ENCODE data around the gene SLC34A3. TPM values are rescaled to one million over a fixed set of nuclear protein-coding genes. Genes with fewer than 3 reads are reported as not detected.
"Not testable (repeated sequence)": the region's sequence is repeated elsewhere in the genome, so short reads cannot be mapped to it uniquely, and the experiment has no call there.

The SLC34A3 gene
- polyA plus RNA-seq, 1 donor: 1.5 TPM

- no peak for DNase-seq (ENCODE audit: low read depth)
These were observed 11.0 kb downstream of the SLC34A3 start for GRCh38 chr9:137241490-137242268.

DNA sequence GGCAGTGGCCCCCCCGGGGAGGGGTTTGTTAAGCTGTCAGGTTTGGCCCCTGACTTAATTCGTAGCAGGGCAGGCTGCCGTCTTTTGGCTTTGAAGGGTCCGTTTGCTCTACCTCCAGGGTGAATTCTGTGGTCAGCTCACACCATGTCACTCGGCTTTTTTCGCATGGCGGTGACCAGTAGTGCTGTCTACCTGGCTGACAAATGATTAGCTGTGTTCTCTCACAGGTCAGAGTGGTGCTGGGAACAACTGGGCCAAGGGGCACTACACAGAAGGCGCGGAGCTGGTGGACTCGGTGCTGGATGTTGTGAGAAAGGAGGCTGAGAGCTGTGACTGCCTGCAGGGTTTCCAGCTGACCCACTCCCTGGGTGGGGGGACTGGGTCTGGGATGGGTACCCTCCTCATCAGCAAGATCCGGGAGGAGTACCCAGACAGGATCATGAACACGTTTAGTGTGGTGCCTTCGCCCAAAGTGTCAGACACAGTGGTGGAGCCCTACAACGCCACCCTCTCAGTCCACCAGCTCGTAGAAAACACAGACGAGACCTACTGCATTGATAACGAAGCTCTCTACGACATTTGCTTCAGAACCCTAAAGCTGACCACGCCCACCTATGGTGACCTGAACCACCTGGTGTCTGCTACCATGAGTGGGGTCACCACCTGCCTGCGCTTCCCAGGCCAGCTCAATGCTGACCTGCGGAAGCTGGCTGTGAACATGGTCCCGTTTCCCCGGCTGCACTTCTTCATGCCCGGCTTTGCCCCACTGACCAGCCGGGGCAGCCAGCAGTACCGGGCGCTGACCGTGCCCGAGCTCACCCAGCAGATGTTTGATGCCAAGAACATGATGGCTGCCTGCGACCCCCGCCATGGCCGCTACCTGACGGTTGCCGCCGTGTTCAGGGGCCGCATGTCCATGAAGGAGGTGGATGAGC lies 11.8 kb downstream of the SLC34A3 start:
- no peak for DNase-seq (ENCODE audit: low read depth)

- not testable (repeated sequence) for DNase-seq (ENCODE audit: low read depth)
These were observed 12.5 kb downstream of the SLC34A3 start for GRCh38 chr9:137243266-137243625.

DNA sequence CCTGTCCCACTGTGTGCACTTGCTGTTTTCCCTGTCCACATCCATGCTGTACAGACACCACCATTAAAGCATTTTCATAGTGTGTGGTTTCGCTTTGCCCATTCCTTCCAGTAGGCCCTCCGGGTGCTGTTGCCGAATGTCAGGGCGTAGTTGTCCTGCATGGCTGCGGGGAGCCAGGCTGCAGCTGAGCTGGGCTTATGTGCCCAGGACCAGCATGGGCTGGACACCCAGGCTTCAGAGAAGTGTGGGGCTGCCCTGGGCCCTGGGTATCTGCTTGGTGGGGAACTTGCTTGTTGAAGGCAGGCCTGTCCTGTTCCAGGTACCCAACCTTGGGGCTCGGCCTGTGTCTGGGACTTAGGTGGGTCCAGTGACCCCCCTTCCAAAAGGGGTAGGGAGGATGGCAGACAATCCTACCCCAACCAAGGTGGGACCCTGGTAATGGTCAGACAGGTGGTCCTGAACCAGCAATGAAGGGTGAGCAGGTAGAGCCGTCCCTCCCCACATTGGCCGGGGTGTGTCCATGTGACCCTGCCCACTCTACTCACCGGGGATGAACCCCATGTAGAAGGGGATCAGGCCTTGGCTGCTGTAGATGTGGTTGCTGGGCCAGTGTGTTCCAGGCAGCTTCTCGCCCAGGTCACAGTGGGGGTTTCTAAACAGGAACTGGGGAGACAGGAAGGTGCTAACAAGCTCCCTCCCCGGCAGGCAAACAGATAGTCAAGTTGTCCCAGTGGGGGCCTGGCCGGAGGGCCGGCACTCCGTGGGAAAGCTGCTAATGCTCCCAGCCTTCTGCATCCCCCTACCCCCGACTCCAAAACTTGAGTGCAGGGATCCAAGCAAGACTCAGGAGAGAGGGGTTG lies 13.2 kb downstream of the SLC34A3 start:
- no peak for DNase-seq (ENCODE audit: low read depth)

DNA sequence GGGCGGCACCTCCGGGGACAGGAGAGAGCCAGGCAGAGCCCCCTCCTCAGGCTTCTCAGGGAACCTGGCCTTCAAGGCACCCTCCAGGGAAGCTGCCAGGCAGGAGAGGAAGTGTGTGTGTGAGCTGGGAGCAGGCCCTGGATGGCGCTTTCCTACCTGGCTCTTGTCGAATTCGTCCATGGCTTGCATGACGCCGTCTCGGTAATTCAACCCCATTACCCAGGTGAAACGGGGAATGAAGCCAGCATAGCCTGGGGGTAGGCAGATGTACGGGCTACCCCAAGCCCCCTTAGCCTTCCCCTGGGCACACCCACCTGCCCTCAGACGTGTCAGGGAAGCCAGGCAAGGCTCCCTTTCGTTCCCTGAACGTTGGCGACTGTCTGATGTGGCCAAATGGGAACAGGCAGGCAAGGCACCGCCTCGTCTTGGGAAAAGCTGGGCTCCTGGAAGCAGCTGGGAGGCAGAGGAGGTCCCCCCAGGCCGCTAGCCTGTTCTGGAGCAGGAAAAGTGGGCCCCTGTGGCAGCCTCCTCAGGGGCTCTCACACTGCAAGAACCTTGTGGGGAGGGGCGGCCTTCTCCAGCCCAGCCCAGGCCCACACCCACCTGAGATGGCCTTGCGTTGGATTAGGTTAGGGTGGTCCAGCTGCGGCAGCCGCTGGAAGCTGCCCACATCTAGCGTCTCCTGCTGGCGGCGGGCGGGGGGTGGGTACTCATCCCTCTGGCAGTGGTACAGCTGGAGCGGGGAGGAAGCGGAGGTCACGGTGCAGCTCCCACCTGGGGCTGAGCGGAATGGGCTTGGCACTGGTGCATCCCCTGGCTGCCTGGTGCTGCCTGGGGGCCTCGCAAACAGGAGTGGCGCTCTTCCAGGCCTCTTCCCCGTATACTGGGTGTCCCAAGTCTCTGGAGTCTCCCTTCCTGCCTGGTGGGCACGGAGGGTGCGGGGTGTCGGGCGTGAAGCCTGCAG lies 14.1 kb downstream of the SLC34A3 start:
- DNase-seq (ENCODE audit: low read depth): no peak

DNA sequence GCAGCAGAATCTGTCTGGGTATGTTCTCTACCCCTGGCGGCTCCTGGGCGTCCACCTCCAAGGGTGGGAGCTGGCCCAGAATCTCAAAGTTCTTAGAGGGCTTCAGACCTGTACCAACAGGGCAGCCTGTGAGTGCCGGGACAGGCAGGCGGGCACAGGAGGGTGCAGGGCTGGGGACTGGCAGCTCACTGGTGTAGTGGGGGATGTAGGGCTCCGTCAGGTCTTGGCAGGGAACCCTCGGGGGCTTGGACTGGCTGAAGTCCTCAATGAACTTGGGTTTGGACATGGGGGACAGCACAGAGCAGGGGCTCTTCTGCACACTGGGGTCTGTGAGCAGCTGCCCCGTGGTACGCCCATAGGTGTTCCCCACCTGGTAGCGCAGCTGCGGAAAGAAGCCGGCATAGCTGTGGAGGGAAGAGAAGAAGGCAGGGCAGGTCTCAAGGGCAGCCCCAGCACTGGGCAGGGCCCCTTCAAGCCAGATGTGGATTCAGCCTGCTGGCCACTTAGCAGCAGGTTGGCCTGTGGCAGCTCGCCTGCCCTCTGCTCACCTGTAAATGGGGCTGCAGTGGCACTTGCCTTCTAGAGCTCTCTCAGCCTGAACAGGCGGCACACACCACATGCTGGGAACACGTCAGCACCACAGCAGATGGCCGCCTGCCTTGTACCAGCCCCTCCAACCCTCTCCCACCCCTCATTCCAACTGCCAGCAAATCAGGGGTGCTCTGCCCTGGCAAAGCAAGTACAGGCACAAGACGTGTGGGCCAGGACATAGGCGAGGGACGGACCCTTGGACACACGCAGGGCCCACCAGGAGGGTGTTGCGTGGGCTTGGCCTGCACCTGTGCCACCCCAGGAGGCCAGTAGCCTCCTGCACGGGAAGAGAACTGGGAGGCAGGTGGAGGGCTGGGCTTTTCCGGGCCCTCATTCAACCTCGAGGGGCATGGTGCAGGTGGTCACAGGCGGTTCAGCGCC lies 15.0 kb downstream of the SLC34A3 start:
- no peak for DNase-seq (ENCODE audit: low read depth)

DNA sequence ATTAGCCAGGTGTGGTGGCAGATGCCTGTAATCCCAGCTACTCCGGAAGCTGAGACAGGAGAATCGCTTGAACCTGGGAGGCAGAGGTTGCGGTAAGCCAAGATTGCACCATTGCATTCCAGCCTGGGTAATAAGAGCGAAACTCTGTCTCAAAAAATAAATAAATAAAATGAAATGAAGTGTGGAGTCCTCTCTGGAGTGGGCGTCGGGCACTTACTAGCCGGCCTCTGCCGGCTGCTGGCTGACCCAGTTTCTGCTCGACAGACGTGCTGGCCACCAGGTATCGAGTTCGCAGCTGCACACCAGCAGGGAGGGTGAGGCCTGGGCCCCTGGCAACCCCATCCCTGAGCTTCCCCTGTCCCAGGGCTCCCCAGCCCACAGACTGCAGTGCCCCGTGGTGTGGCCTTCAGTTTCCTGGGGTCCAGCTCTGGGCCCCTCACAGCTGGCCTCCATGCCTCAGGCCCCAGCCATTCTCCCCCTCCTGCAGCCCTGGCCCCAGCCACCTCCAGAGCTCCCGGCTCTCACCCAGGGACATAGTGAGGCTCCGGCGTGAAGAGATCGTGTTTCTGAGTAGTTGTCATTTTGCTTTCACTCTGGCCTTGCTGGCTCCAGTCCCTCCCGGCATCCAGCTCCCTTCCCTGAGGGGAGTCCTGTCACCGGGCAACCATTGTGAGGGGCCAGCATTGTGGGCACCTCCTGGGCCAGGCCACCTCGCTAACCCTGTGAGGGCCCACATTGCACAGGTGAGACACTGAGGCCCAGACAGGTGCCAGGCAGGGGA lies 16.6 kb downstream of the SLC34A3 start:
- DNase-seq (ENCODE audit: low read depth): no peak

- no peak for DNase-seq (ENCODE audit: low read depth)
These were observed 17.1 kb downstream of the SLC34A3 start for GRCh38 chr9:137247916-137248175.

- DNase-seq (ENCODE audit: low read depth): no peak
These were observed 19.9 kb downstream of the SLC34A3 start for GRCh38 chr9:137250329-137251193.

GRCh38 chr9:137251194-137251461 lies 20.4 kb downstream of the SLC34A3 start, which contains the start of gene STPG3:
TSS of gene STPG3 (plus strand) at chr9:137251286. CDS start at chr9:137251287, 1 bp downstream.
- DNase-seq (ENCODE audit: low read depth): no peak

DNA sequence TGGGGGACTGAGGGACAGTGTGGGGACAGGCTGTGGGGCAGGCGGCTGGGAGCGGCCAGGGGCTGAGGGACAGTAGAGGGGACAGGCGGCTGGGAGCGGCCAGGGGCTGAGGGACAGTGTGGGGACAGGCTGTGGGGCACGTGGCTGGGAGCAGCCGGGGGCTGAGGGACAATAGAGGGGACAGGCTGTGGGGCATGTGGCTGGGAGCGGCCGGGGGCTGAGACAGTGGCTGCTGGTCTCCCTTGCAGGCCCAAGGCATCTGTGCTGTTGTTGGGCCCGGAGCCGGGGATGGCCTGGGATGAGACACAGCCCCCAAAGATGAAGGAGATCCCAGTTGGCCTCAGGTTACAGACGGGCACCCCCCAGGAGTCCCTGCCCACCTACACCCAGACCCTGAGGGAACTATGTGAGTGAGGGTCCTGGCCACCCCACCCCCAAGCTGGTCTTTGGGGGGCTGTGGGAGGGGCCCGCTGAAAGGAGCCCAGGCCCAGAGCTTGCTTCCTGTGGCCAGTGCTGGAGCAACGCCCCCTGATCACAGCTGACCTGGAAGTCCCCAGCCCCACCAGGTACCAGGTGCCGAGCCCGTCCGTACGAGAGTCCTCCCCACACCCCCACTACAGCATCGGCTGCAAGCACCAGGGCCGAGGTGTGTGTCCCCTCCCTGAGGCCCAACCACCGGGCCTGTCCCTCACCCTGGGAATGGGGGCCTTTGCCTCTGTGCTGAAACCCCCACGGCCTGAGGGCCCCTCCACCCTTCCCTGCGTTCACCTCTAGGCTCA lies 21.0 kb downstream of the SLC34A3 start:
- DNase-seq (ENCODE audit: low read depth): no peak

- DNase-seq (ENCODE audit: low read depth): no peak
These were observed 22.1 kb downstream of the SLC34A3 start for GRCh38 chr9:137252555-137253506.

DNA sequence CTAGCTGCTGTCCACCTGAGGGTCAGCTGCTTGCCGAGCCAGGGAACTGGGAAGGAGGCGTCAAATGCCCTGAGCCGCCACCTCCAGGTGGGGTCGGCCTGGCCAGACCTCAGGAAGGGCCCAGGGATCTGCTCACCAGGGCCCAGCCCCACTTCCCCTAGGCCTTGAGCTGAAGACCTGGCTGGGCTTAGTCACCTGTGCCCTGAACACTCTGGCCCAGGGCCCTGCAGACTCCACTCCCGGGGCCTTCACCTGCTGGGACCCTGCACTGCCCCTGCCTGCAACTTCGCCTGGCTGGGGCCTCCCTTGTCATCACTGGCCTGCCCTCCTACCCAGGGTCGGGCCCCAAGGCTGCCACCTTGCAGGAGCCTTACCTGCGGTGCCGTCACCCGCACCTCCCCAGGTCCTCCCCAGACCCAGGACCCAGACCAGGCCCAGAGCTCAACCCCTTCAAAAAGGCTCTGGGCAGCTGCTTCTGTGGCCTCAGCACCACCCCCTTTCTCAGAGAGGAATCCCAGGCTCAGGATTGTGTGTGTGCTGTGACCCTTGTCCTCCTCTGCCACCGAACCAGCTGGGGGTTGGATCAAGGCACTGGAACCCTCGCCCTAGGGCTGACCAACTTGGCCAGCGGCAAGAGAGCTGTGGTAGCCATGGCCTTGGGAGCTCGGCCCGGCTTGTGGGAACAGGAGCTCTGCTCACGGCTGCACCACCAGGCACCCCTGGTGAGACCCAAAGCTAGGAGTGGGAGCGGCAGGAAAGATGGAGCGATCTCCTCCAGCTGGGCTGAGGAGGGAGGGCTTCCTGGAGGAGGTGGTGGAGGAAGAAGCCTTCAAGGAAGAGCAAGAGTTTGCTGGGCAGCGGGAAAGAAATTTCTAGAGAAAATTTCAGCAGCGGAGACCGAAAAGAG lies 23.3 kb downstream of the SLC34A3 start:
- no peak for DNase-seq (ENCODE audit: low read depth)

DNA sequence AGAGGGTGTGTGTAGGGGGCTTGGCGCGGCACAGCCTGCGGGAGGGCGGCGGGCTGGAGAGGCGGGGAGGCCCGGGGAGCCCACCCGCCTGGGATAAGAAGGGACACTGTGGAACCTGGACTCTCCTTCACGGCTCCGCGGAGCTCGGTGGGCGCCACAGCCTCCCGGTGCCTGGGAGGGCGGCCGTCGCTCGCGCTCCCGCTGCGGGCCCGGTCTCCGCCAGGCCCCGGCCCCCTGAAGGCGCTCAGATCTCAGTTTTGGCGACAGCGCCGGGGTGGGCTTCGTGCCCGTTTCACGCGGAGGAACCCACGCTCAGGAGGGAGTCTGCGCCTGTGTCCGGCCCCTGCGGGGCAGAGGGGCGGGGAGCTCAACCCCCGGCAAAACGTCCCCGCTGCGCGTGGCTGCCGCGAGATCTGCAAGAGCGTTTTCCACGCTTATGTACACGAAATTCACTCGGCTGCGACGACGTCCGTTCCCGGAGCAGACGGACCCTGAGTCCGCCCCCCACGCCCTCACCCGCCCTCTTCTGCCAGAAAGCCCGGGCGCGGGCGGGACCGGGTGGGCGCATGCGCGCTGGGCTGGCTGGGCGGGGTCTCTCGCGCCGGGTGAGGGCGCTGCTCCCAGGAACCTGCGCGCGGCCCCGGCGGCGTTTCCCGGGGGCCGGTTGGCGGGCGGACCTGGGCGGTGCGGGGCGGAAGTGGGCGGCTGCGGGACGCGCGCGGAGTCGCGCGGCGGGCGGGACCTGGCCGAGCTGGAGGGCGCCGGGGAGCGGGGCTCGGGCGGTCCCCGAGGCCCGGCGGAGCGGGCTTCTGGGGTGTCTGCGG lies 24.1 kb downstream of the SLC34A3 start, which contains the start of gene NELFB:
Gene NELFB, plus strand, starts transcription at position 704 of the 824 bp plus-strand sequence.
- DNase-seq (ENCODE audit: low read depth): peak; percentile 39

Data from forelimb muscle (tissue), 1 donor.